Measurements from ENCODE around the gene HECW1.

Gene HECW1

DNA sequence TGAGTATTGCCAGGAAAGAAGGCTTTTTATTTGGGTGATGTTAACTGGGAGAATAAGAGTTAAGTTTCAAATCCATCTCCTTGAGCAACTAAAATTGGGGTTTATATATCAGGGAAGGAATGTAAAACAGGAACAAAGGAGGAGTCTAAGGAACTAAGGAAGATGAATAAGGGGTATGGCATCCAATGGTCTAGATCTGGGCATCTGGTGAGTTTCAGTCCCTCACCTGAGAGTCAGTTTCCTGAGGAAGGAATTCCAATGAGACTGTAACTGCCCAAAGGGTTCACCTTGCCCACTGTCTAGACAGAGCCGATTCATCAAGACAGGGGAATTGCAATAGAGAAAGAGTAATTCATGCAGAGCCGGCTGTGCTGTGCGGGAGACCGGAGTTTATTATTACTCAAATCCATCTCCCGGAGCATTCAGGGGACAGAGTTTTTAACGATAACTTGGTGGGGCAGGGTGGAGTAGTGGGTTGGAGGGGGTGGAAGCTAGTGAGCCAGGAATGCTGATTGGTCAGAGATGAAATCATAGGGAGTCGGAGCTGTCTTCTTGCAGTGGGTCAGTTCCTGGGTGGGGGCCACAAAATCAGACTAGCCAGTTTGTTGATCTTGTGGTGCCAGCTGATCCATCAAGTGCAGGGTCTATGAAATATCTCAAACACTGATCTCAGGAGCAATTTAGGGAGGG, 282.1 kb downstream of the HECW1 start:
- Mint-ChIP-seq H3K4me3 (no peak overlapping the region), H3K27me3 (ENCODE audit: low read depth, poor library complexity) (peaks cover 3% of the 10 kb centered on the region), H3K9me3 (peaks cover 9% of the 10 kb centered on the region), H3K27ac (no peak overlapping the region), H3K4me1 (peaks cover 5% of the 10 kb centered on the region), H3K36me3 (ENCODE audit: low read depth) (no peaks in the 10 kb centered on the region)
- TF ChIP-seq, protein P1, sequence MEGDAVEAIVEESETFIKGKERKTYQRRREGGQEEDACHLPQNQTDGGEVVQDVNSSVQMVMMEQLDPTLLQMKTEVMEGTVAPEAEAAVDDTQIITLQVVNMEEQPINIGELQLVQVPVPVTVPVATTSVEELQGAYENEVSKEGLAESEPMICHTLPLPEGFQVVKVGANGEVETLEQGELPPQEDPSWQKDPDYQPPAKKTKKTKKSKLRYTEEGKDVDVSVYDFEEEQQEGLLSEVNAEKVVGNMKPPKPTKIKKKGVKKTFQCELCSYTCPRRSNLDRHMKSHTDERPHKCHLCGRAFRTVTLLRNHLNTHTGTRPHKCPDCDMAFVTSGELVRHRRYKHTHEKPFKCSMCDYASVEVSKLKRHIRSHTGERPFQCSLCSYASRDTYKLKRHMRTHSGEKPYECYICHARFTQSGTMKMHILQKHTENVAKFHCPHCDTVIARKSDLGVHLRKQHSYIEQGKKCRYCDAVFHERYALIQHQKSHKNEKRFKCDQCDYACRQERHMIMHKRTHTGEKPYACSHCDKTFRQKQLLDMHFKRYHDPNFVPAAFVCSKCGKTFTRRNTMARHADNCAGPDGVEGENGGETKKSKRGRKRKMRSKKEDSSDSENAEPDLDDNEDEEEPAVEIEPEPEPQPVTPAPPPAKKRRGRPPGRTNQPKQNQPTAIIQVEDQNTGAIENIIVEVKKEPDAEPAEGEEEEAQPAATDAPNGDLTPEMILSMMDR (IDR thresholded peaks at IDR 0.05): no peak
- DNase-seq: no peak

DNA sequence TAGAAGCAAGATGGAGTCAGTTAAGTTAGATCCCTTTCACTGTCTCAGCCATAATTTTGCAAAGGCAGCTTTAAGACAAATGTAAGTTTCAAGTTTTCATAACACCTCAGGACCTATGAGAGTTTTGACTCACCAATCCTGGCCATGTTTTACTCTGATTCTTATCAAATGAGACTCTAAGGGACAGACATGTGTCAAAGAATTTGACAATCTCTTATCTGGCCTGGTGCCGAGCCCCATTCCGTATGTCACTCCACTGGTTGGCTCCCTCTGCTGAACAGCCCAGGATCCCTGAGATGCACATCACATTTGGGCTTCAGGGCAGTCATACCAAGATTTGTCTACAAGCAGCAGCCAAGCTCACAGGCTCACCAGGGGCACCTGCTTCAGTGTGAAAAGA, 282.9 kb downstream of the HECW1 start:
- Mint-ChIP-seq H3K4me1 (peaks cover 5% of the 10 kb centered on the region), H3K36me3 (ENCODE audit: low read depth) (no peaks in the 10 kb centered on the region), H3K9me3 (peaks cover 9% of the 10 kb centered on the region), H3K4me3 (no peak overlapping the region), H3K27me3 (ENCODE audit: low read depth, poor library complexity) (peaks cover 2% of the 10 kb centered on the region), H3K27ac (no peak overlapping the region)
- DNase-seq: no peak
- TF ChIP-seq, protein P1 (IDR thresholded peaks at IDR 0.05): no peak

DNA sequence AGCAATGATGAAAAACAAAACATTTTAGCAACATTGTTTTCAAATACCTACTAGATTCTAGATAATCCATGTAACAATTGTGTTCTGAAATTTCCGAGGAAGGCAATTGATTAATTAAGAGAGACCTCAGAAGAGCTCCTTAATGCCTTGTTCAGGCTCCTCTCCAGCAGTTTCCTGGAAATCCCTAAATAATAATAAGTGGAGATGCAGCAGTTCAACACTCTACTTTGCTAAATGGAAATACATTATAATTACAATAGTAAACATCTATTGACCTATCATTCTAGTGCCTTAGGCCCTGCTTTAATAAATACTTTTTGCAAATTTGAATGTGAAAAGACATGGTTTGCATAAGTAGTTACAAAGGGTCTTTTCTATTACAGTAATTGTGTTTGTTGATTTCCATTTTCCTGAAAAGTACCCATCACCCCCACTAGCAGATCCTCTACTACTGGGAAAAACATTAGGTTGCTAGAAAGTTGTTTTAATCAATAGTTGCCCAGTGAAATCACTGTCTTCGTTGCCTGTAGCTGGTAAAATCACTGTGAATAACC, 283.8 kb downstream of the HECW1 start:
- Mint-ChIP-seq H3K9me3 (peaks cover 12% of the 10 kb centered on the region), H3K27me3 (ENCODE audit: low read depth, poor library complexity) (no peaks in the 10 kb centered on the region), H3K27ac (no peak overlapping the region), H3K36me3 (ENCODE audit: low read depth) (no peaks in the 10 kb centered on the region), H3K4me3 (no peak overlapping the region), H3K4me1 (peaks cover 5% of the 10 kb centered on the region)
- TF ChIP-seq, protein P1 (IDR thresholded peaks at IDR 0.05): no peak
- DNase-seq: no peak

DNA sequence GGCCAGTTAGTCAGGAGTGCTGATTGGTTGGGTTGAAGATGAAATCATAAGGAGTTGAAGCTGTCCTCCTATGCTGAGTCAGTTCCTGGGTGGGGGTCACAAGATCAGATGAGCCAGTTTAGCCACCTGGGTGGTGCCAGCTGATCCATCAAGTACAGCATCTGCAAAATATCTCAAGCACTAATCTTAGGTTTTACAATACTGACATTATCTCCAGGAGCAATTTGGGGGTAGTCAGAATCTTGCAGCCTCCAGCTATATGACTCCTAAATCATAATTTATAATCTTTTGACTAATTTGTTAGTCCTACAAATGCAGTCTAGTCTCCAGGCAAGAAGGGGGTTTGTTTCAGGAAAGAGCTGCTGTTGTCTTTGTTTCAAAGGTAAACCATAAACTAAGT, 286.4 kb downstream of the HECW1 start:
- no peaks in the 10 kb centered on the region for H3K27me3 Mint-ChIP-seq (ENCODE audit: low read depth, poor library complexity)
- H3K9me3 Mint-ChIP-seq: peaks cover 12% of the 10 kb centered on the region
- no peak for DNase-seq
- no peak overlapping the region for H3K4me3 Mint-ChIP-seq
- no peaks in the 10 kb centered on the region for H3K36me3 Mint-ChIP-seq (ENCODE audit: low read depth)
- H3K4me1 Mint-ChIP-seq: no peaks in the 10 kb centered on the region
- no peak overlapping the region for H3K27ac Mint-ChIP-seq
- TF ChIP-seq, protein P1 (IDR thresholded peaks at IDR 0.05): no peak

DNA sequence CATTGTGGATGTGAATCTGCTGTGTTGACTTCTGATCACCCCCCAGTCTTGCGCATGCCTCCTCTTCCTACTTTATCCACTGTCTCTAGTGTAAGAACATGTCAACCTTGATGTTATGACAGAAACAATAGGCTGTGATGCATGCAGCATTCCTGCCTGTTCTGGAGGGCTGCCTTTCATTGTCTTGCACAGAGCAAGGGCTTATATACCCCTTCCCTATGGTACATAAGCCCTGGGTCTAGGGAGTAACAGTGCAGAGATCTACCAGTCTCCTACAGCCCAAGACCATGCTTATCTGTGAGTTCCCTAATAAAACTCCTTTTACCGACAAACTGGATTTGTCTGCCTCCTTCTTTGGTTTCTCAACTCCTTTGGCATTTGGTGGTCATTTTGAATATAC, 293.5 kb downstream of the HECW1 start:
- DNase-seq: no peak
- Mint-ChIP-seq H3K4me1 (peaks cover 7% of the 10 kb centered on the region), H3K4me3 (no peak overlapping the region), H3K36me3 (ENCODE audit: low read depth) (no peaks in the 10 kb centered on the region), H3K27me3 (ENCODE audit: low read depth, poor library complexity) (peaks cover 3% of the 10 kb centered on the region), H3K27ac (no peak overlapping the region), H3K9me3 (peaks cover under 1% of the 10 kb centered on the region)
- TF ChIP-seq, protein P1 (IDR thresholded peaks at IDR 0.05): no peak

DNA sequence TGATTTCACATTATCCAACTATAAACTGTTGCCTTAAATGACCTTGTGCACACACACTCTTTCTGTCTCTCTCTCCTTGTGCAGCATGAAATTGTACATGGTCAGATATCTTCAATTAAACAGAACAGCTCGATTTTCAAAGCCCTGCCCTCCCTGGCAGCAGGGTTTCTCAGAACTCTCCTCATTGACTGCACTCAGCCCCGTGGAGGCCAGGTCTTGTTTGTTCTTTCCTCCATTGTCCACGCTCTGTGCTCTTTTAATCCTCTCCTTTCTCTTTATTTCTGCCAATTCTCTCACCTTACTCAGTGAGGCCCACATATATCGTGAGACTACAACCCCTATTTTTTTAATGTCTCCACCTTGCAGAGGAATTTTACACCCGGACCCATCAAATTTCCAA, 294.5 kb downstream of the HECW1 start:
- Mint-ChIP-seq H3K9me3 (no peaks in the 10 kb centered on the region), H3K27me3 (ENCODE audit: low read depth, poor library complexity) (peaks cover 3% of the 10 kb centered on the region), H3K4me3 (no peak overlapping the region), H3K4me1 (peaks cover 7% of the 10 kb centered on the region), H3K36me3 (ENCODE audit: low read depth) (no peaks in the 10 kb centered on the region), H3K27ac (no peak overlapping the region)
- TF ChIP-seq, protein P1 (IDR thresholded peaks at IDR 0.05): no peak
- DNase-seq: no peak
